Activated CD8-positive, alpha-beta T cell treated with anti-CD3 and anti-CD28 coated beads for 36 hours (primary cell): ENCODE results near the gene PRX. TPM values are rescaled to one million over a fixed set of nuclear protein-coding genes. Genes with fewer than 3 reads are reported as not detected.
"Not testable (repeated sequence)": the region's sequence is repeated elsewhere in the genome, so short reads cannot be mapped to it uniquely, and the experiment has no call there.

Experiments used
- ATAC-seq: fragments of 200-7000 bp; cut with Tn5 transposase; one replicate; pipeline ENCODE4 v1.10.0; 2021; ENCODE audit warnings: mild to moderate bottlenecking, moderate library complexity
- CTCF ChIA-PET: fragments of 350-600 bp; sonication (Branson Sonifier 250); formaldehyde crosslinking; loops from one replicate; lab custom pipeline; 2021; ENCODE audit warnings: antibody characterized with exemption; lab: Charles Lee
- POLR2A ChIA-PET: fragments of 350-600 bp; sonication (Branson Sonifier 250); formaldehyde crosslinking; loops from one replicate; lab custom pipeline; 2021; ENCODE audit warnings: antibody characterized with exemption; lab: Charles Lee
- DNase-seq: peaks from one replicate; pipeline ENCODE4 v3.0.0-alpha.2; 2020
- H3K27ac Mint-ChIP-seq: one replicate; pipeline ENCODE4 v1.8.0; 2021; ENCODE audit warnings: mild to moderate bottlenecking, mixed read lengths
- H3K27me3 Mint-ChIP-seq: one replicate; pipeline ENCODE4 v1.8.0; 2021; ENCODE audit warnings: mixed read lengths
- H3K36me3 Mint-ChIP-seq: one replicate; pipeline ENCODE4 v1.8.0; 2021; ENCODE audit warnings: low read depth, mixed read lengths
- H3K4me1 Mint-ChIP-seq: one replicate; pipeline ENCODE4 v1.8.0; 2021; ENCODE audit warnings: low read depth, mixed read lengths
- H3K4me3 Mint-ChIP-seq: one replicate; pipeline ENCODE4 v1.8.0; 2021; ENCODE audit warnings: mild to moderate bottlenecking, moderate library complexity, mixed read lengths
- H3K9me3 Mint-ChIP-seq: one replicate; pipeline ENCODE4 v1.8.0; 2021; ENCODE audit warnings: mixed read lengths
- CTCF ChIP-seq: fragments of 200-600 bp; IDR thresholded peaks from one replicate; pipeline ENCODE4 v1.8.0; 2022; ENCODE audit warnings: antibody characterized with exemption, mild to moderate bottlenecking
- intact Hi-C: fragments of 100-400 bp; cut with micrococcal nuclease; formaldehyde crosslinking; loops from one replicate; pipeline ENCODE4 v1.10.0; 2022
- total RNA-seq, 2 experiments: library from RNA; stranded (reverse); gene quantifications; one replicate each; pipeline ENCODE4 v1.2.3, GENCODE V29; 2021

PRX gene
- total RNA-seq, 2 experiments from 2014 or later, result 1.2 TPM

- CTCF ChIA-PET, result interaction anchor here (1.7 to 2.0 kb wide), 2 partner anchors 17 to 27 kb away, joined by 6 read pairs; partner anchors contain the start of gene BLVRB
- peaks cover 28% of the 10 kb centered on the region for H3K4me1 Mint-ChIP-seq
- POLR2A ChIA-PET, result interaction anchor here (1.0 to 1.1 kb wide), 2 partner anchors 11 to 292 kb away, joined by 3 to 5 read pairs; no protein-coding TSS in a partner anchor
- peaks cover 5% of the 10 kb centered on the region for H3K36me3 Mint-ChIP-seq
- ATAC-seq (no peak), DNase-seq (no peak)
- H3K4me3 Mint-ChIP-seq, result no peak overlapping the region
- H3K27me3 Mint-ChIP-seq, result no peaks in the 10 kb centered on the region
- no peaks in the 10 kb centered on the region for H3K9me3 Mint-ChIP-seq
- TF ChIP-seq CTCF, result no peak
- intact Hi-C loops, result no loop called here
- H3K27ac Mint-ChIP-seq, result no peak overlapping the region
Observed at GRCh38 chr19:40438284-40438683, 25.1 kb upstream of the PRX start.

DNA sequence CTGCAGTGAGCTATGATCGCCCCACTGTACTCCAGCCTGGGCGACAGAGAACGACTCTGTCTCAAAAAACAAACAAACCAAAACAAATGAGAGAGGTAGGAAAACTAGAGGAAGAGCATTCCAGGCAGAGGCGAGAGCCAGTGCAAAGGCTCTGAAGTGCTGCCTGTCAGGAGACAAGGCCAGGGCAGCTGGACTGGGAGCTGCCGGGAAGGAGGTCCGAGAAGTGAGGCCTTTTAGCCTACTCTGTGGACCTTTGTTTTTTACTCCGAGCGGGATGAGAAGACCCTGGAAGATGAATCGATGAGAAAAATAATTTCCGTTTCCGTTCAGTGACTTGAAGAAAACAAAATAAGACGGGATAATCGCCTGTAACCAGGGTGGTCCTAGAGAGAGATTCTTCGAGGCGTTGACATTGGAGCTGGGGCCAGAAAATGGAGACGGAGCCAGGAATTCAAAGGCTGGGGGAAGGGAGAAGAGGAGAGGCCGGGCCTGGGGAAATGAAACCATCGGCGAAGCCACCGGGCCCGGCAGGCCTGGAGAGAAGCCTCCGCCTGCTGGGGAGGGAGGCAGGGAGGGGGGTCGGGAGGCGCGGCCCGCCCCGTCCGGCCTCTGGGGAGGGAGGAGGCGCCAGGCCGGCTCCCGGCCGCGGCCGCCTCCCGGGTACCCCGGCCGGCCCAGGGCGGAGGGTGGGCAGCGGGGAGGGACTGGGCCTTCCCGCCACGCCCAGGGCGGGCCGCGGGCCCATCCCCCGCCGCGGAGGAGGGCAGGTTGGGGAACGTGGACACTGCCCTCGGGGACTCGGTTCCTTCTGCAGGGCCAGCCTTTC lies 20.4 kb upstream of the PRX start:
- DNase-seq, result peak; percentile 49
- ChIA-PET POLR2A (interaction anchor here (0.7 to 1.8 kb wide), 6 partner anchors 7 to 463 kb away, joined by 3 to 7 read pairs (median 3); partner anchors contain the start of genes PSMC4 and SERTAD1), CTCF (interaction anchor here (0.7 to 3.4 kb wide), 3 partner anchors 9 to 641 kb away, joined by 3 to 22 read pairs (median 3); no protein-coding TSS in a partner anchor)

GRCh38 chr19:40432760-40433159 lies 19.6 kb upstream of the PRX start:
- H3K27ac Mint-ChIP-seq, result peak overlapping the region; percentile 88
- H3K27me3 Mint-ChIP-seq, ATAC-seq, DNase-seq, intact Hi-C loops, H3K36me3 Mint-ChIP-seq, H3K9me3 Mint-ChIP-seq, H3K4me1 Mint-ChIP-seq: not testable (repeated sequence)
- POLR2A ChIA-PET, result interaction anchor here (0.6 to 1.6 kb wide), 2 partner anchors 12 to 169 kb away, joined by 3 read pairs; no protein-coding TSS in a partner anchor
- CTCF ChIA-PET, result interaction anchor here (3.4 kb wide), 1 partner anchor 11 kb away, joined by 22 read pairs; no protein-coding TSS in a partner anchor
- peak overlapping the region; percentile 76 for H3K4me3 Mint-ChIP-seq

More for the DNA sequence above, 20.4 kb upstream of the PRX start:
- TF ChIP-seq CTCF, result no peak
- intact Hi-C loops, result no loop called here
- no peaks in the 10 kb centered on the region for H3K27me3 Mint-ChIP-seq
- peak; percentile 88 for ATAC-seq
- no peaks in the 10 kb centered on the region for H3K36me3 Mint-ChIP-seq
- peak overlapping the region; percentile 76 for H3K4me3 Mint-ChIP-seq
- peak overlapping the region; percentile 88 for H3K27ac Mint-ChIP-seq
- H3K9me3 Mint-ChIP-seq, result no peaks in the 10 kb centered on the region
- peaks cover 10% of the 10 kb centered on the region for H3K4me1 Mint-ChIP-seq

DNA sequence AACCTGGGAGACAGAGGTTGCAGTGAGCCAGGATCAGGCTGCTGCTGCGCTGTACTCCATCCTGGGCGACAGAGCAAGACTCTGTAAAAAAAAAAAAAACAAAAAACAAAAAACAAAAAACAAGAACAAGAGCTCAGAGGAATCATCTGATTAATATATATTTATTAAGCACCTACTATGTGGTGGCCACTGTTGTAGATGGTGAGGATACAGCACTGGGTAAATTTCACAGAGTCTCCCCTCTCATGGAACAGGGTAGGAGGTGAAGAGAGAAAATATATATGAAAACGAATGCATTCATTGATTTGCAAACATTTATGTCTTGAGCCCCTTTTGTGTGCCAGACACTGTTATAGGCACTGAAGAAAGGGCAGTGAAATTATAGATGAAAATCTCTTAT lies 18.5 kb upstream of the PRX start:
- no peak for ATAC-seq
- Mint-ChIP-seq H3K9me3 (no peaks in the 10 kb centered on the region), H3K4me3 (no peak overlapping the region), H3K27ac (no peak overlapping the region), H3K27me3 (no peaks in the 10 kb centered on the region), H3K4me1 (peaks cover 10% of the 10 kb centered on the region), H3K36me3 (no peaks in the 10 kb centered on the region)
- CTCF ChIA-PET, result interaction anchor here (1.6 to 3.4 kb wide), 2 partner anchors 10 to 33 kb away, joined by 6 to 22 read pairs; no protein-coding TSS in a partner anchor
- intact Hi-C loops, result no loop called here
- POLR2A ChIA-PET, result no interaction called here
- DNase-seq, result no peak
- no peak for TF ChIP-seq CTCF

DNA sequence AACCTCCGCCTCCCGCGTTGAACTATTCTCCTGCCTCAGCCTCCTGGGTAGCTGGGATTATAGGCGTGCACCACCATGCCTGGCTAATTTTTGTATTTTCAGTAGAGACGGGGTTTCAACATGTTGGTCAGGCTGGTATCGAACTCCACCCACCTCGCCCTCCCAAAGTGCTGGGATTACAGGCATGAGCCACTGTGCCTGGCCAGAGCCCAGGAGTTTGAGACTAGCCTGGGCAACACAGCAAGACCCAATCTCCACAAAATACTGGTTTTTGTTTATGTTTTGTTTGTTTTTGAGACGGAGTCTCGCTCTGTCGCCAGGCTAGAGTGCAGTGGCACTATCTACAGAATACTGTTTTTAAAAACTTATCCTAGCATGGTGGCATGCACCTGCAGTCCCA lies 17.1 kb upstream of the PRX start:
- H3K4me1 Mint-ChIP-seq, result peaks cover 12% of the 10 kb centered on the region
- H3K4me3 Mint-ChIP-seq, H3K27ac Mint-ChIP-seq, POLR2A ChIA-PET, H3K9me3 Mint-ChIP-seq, H3K27me3 Mint-ChIP-seq, DNase-seq, H3K36me3 Mint-ChIP-seq, ATAC-seq, intact Hi-C loops: not testable (repeated sequence)
- CTCF ChIA-PET, result interaction anchor here (0.6 to 1.0 kb wide), 3 partner anchors 10 to 205 kb away, joined by 3 to 5 read pairs (median 3); no protein-coding TSS in a partner anchor

GRCh38 chr19:40428197-40428596 lies 15.0 kb upstream of the PRX start:
- H3K36me3 Mint-ChIP-seq, H3K4me3 Mint-ChIP-seq, intact Hi-C loops, H3K27ac Mint-ChIP-seq, H3K4me1 Mint-ChIP-seq, H3K27me3 Mint-ChIP-seq, DNase-seq, H3K9me3 Mint-ChIP-seq, ATAC-seq: not testable (repeated sequence)
- ChIA-PET CTCF (interaction anchor here (0.8 to 4.0 kb wide), 3 partner anchors 37 to 206 kb away, joined by 3 to 21 read pairs (median 4); partner anchors contain the start of gene BLVRB), POLR2A (interaction anchor here (1.7 to 3.7 kb wide), 2 partner anchors 11 to 14 kb away, joined by 5 to 29 read pairs; no protein-coding TSS in a partner anchor)
